ENCODE data around the gene COL4A4. TPM values are rescaled to one million over a fixed set of nuclear protein-coding genes. Genes with fewer than 3 reads are reported as not detected.

Gene COL4A4
- total and polyA plus RNA-seq, 2 experiments from 2014 or later = 1.3 to 3.1 TPM

DNA sequence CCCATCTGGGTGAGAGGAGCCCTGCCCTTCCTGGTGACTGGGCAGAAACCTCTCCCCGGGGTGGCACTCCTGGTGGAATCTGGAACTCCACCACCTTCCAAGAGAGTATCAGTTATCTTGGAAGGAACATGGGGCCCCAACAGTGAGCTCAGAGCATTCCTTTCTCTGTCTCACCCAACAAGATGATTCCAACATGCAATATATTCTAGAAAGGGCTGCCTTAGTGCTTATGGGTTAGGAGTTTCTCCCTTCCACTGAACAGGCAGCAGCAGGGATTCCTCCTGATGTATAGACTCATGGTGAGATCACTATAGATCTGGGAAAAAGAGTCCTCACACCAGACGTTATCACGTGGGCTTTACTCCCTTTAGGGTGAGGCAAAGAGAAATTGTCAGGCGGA, 147.1 kb downstream of the COL4A4 start:
- Histone ChIP-seq H3K79me2 (replicated peaks; ENCODE audit: insufficient read depth) (no peaks in the 10 kb centered on the region), H3K4me2 (no peak overlapping the region), H3F3A (replicated peaks; ENCODE audit: low read depth) (no peaks in the 10 kb centered on the region), H4K20me1 (replicated peaks; ENCODE audit: insufficient read depth) (no peaks in the 10 kb centered on the region), H3K9me2 (ENCODE audit: insufficient read depth) (no peaks in the 10 kb centered on the region), H3K27ac (ENCODE audit: low read depth) (no peak overlapping the region), H3K4me1 (ENCODE audit: insufficient read depth) (no peaks in the 10 kb centered on the region), H2AFZ (no peak overlapping the region), H3K27me3 (ENCODE audit: insufficient read depth) (no peaks in the 10 kb centered on the region), H3K4me3 (no peak overlapping the region), H3K36me3 (ENCODE audit: insufficient read depth) (no peaks in the 10 kb centered on the region)
- Mint-ChIP-seq H3K27ac (no peak overlapping the region), H3K4me3 (no peak overlapping the region), H3K36me3 (ENCODE audit: low read depth) (no peaks in the 10 kb centered on the region), H3K27me3 (ENCODE audit: insufficient read depth, low read depth, poor library complexity) (peaks cover 2% of the 10 kb centered on the region), H3K4me1 (no peaks in the 10 kb centered on the region), H3K9me3 (no peaks in the 10 kb centered on the region)
- no peak for TF ChIP-seq ZNF331 (CRISPR knock-in tag; IDR thresholded peaks at IDR 0.05; ENCODE audit: low read depth)
- TF ChIP-seq STAT1 (IDR thresholded peaks at IDR 0.05; ENCODE audit: unreplicated experiment) = no peak
- TF ChIP-seq, protein P1, sequence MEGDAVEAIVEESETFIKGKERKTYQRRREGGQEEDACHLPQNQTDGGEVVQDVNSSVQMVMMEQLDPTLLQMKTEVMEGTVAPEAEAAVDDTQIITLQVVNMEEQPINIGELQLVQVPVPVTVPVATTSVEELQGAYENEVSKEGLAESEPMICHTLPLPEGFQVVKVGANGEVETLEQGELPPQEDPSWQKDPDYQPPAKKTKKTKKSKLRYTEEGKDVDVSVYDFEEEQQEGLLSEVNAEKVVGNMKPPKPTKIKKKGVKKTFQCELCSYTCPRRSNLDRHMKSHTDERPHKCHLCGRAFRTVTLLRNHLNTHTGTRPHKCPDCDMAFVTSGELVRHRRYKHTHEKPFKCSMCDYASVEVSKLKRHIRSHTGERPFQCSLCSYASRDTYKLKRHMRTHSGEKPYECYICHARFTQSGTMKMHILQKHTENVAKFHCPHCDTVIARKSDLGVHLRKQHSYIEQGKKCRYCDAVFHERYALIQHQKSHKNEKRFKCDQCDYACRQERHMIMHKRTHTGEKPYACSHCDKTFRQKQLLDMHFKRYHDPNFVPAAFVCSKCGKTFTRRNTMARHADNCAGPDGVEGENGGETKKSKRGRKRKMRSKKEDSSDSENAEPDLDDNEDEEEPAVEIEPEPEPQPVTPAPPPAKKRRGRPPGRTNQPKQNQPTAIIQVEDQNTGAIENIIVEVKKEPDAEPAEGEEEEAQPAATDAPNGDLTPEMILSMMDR (conservative IDR thresholded peaks at IDR 0.05; ENCODE audit: low read depth in 2 of 2) = no peak
- no peak for TF ChIP-seq EZH2 (IDR thresholded peaks at IDR 0.05; ENCODE audit: low read depth, unreplicated experiment)
- no peak for TF ChIP-seq JUNB (IDR thresholded peaks at IDR 0.05; ENCODE audit: unreplicated experiment)
- TF ChIP-seq, protein P2, sequence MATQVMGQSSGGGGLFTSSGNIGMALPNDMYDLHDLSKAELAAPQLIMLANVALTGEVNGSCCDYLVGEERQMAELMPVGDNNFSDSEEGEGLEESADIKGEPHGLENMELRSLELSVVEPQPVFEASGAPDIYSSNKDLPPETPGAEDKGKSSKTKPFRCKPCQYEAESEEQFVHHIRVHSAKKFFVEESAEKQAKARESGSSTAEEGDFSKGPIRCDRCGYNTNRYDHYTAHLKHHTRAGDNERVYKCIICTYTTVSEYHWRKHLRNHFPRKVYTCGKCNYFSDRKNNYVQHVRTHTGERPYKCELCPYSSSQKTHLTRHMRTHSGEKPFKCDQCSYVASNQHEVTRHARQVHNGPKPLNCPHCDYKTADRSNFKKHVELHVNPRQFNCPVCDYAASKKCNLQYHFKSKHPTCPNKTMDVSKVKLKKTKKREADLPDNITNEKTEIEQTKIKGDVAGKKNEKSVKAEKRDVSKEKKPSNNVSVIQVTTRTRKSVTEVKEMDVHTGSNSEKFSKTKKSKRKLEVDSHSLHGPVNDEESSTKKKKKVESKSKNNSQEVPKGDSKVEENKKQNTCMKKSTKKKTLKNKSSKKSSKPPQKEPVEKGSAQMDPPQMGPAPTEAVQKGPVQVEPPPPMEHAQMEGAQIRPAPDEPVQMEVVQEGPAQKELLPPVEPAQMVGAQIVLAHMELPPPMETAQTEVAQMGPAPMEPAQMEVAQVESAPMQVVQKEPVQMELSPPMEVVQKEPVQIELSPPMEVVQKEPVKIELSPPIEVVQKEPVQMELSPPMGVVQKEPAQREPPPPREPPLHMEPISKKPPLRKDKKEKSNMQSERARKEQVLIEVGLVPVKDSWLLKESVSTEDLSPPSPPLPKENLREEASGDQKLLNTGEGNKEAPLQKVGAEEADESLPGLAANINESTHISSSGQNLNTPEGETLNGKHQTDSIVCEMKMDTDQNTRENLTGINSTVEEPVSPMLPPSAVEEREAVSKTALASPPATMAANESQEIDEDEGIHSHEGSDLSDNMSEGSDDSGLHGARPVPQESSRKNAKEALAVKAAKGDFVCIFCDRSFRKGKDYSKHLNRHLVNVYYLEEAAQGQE (IDR thresholded peaks at IDR 0.05; ENCODE audit: unreplicated experiment) = no peak
- no peak for TF ChIP-seq EZH2phosphoT487 (IDR thresholded peaks at IDR 0.05; ENCODE audit: unreplicated experiment)
- TF ChIP-seq NANOG (IDR thresholded peaks at IDR 0.05; ENCODE audit: borderline replicate concordance) = no peak
- TF ChIP-seq CREB1 (CRISPR knock-in tag; IDR thresholded peaks at IDR 0.05; ENCODE audit: low read depth) = no peak
- TF ChIP-seq, protein P3, sequence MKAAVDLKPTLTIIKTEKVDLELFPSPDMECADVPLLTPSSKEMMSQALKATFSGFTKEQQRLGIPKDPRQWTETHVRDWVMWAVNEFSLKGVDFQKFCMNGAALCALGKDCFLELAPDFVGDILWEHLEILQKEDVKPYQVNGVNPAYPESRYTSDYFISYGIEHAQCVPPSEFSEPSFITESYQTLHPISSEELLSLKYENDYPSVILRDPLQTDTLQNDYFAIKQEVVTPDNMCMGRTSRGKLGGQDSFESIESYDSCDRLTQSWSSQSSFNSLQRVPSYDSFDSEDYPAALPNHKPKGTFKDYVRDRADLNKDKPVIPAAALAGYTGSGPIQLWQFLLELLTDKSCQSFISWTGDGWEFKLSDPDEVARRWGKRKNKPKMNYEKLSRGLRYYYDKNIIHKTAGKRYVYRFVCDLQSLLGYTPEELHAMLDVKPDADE (IDR thresholded peaks at IDR 0.05) = no peak
- TF ChIP-seq, protein P4, sequence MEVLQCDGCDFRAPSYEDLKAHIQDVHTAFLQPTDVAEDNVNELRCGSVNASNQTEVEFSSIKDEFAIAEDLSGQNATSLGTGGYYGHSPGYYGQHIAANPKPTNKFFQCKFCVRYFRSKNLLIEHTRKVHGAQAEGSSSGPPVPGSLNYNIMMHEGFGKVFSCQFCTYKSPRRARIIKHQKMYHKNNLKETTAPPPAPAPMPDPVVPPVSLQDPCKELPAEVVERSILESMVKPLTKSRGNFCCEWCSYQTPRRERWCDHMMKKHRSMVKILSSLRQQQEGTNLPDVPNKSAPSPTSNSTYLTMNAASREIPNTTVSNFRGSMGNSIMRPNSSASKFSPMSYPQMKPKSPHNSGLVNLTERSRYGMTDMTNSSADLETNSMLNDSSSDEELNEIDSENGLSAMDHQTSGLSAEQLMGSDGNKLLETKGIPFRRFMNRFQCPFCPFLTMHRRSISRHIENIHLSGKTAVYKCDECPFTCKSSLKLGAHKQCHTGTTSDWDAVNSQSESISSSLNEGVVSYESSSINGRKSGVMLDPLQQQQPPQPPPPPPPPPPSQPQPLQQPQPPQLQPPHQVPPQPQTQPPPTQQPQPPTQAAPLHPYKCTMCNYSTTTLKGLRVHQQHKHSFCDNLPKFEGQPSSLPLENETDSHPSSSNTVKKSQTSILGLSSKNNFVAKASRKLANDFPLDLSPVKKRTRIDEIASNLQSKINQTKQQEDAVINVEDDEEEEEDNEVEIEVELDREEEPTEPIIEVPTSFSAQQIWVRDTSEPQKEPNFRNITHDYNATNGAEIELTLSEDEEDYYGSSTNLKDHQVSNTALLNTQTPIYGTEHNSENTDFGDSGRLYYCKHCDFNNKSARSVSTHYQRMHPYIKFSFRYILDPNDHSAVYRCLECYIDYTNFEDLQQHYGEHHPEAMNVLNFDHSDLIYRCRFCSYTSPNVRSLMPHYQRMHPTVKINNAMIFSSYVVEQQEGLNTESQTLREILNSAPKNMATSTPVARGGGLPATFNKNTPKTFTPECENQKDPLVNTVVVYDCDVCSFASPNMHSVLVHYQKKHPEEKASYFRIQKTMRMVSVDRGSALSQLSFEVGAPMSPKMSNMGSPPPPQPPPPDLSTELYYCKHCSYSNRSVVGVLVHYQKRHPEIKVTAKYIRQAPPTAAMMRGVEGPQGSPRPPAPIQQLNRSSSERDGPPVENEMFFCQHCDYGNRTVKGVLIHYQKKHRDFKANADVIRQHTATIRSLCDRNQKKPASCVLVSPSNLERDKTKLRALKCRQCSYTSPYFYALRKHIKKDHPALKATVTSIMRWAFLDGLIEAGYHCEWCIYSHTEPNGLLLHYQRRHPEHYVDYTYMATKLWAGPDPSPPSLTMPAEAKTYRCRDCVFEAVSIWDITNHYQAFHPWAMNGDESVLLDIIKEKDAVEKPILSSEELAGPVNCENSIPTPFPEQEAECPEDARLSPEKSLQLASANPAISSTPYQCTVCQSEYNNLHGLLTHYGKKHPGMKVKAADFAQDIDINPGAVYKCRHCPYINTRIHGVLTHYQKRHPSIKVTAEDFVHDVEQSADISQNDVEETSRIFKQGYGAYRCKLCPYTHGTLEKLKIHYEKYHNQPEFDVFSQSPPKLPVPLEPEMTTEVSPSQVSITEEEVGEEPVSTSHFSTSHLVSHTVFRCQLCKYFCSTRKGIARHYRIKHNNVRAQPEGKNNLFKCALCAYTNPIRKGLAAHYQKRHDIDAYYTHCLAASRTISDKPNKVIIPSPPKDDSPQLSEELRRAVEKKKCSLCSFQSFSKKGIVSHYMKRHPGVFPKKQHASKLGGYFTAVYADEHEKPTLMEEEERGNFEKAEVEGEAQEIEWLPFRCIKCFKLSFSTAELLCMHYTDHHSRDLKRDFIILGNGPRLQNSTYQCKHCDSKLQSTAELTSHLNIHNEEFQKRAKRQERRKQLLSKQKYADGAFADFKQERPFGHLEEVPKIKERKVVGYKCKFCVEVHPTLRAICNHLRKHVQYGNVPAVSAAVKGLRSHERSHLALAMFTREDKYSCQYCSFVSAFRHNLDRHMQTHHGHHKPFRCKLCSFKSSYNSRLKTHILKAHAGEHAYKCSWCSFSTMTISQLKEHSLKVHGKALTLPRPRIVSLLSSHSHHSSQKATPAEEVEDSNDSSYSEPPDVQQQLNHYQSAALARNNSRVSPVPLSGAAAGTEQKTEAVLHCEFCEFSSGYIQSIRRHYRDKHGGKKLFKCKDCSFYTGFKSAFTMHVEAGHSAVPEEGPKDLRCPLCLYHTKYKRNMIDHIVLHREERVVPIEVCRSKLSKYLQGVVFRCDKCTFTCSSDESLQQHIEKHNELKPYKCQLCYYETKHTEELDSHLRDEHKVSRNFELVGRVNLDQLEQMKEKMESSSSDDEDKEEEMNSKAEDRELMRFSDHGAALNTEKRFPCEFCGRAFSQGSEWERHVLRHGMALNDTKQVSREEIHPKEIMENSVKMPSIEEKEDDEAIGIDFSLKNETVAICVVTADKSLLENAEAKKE (CRISPR knock-in tag; IDR thresholded peaks at IDR 0.05) = no peak
- TF ChIP-seq POLR2AphosphoS5 (IDR thresholded peaks at IDR 0.05; ENCODE audit: low read depth) = no peak
- no peak for TF ChIP-seq ZNF114 (CRISPR knock-in tag; IDR thresholded peaks at IDR 0.05)
- ATAC-seq = no peak
- no peak for DNase-seq (ENCODE audit: low spot score)
